ENCODE measurements around the gene ABCA7.

DNA sequence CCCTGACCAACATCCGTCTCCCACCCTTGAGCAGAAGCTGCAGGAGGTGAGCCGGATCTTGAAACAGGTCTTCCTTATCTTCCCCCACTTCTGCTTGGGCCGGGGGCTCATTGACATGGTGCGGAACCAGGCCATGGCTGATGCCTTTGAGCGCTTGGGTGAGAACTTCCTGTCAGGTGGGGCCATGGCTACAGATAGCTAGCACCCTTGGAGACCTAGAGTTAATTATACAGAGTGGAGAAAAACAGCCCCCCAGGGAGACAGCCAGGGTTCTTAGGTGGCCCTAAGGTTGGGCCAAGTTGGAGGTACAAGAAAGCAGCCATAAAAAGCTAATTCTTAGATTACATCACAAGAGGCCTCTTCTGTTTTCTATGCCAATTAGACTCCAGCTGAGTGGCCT is 18.2 kb downstream of the ABCA7 start:
- TF ChIP-seq EZH2 (IDR thresholded peaks at IDR 0.05; ENCODE audit: borderline replicate concordance, insufficient read depth, low read length, poor library complexity, severe bottlenecking) (no peak), CTCF (IDR thresholded peaks at IDR 0.05; ENCODE audit: poor library complexity, severe bottlenecking) (no peak), EP300 (conservative IDR thresholded peaks at IDR 0.05; ENCODE audit: poor library complexity, severe bottlenecking) (no peak)
